GM19455 (cell line): ENCODE measurements around the gene LGALS1.
"Not testable (repeated sequence)": the region's sequence is repeated elsewhere in the genome, so short reads cannot be mapped to it uniquely, and the experiment has no call there.

Experiments
- ATAC-seq: cut with Tn5 transposase; IDR thresholded peaks from one replicate; pipeline ENCODE4 v1.9.1; 2021; ENCODE audit not compliant: unreplicated experiment

Gene LGALS1

DNA sequence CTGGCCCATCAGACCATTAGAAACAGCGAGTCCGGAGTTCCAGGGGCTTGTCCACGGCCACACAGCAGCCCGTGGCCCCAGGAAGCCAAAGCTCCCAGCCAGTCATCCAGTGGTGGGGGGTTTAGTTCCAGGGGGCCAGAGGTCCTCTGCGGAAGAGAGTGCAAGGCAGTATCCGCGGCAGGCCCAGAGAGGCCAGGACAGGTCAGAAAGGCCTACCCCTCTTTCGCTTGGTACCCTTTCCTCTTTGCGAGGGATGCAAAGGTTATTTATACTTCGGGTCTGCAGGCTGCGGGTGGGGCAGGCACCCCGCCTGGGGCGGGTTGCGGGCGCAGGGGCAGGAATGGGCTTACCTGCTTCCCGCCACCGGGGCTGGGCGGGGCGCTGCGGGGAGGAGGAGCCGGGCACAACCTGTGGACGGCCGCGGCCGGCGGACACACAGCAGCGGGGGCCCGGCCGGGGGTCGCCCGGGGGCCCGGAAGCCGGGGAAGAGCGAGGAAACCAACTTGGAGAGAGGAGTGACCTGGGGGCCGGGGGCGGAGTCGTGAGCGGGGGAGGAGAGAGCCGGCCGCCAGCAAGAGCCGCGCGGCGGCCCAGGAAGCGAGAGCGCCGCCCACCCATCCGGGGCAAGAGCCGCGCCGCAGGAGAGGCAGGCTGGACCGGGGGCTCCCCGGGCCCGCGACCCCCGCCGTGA, 36.2 kb upstream of the LGALS1 start, which contains the start of gene SH3BP1:
TSS of gene SH3BP1 (plus strand) at position 600 of the 691 bp plus-strand sequence. CDS start 119 bp downstream, outside the sequence.
- ATAC-seq, result no peak

DNA sequence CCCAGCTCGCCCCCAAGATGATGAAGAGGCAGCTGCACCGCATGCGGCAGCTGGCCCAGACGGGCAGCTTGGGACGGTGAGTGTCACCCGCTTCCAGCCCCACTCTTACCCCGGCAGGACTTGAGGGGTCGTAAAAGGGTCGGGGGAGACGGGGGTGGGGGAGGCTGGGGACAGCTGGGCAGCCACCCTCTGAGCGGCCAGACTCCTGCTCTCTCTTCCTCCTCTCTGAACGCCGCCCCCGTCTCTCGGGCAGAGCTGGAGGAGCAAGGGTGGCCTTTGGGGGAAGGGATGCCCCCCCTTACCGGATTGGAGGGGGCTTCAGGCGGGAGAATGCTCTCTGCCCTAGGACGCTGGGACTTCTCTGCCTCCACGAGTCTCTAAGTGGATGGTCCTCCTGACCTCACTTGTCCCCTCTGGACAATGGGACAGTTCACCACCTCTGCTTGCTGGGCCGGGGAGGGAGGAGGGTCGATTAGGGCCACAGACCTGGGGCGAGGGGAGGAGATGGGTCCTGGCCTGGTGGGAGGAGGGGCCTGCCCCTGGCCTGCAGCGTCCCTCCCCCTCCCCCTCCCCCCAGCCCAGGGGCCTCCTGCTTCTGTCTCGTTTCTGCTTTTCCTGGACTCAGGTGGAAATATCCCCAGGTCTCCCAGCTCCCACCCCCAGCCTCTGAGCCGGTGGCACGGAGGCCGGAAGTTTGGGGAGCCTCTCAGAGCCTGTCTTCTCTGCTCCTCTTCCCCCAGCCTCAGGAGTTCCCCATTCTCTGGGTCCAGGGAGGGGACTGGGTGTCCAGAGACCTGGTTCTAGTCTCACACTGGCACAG, 35.5 kb upstream of the LGALS1 start:
- no peak for ATAC-seq

DNA sequence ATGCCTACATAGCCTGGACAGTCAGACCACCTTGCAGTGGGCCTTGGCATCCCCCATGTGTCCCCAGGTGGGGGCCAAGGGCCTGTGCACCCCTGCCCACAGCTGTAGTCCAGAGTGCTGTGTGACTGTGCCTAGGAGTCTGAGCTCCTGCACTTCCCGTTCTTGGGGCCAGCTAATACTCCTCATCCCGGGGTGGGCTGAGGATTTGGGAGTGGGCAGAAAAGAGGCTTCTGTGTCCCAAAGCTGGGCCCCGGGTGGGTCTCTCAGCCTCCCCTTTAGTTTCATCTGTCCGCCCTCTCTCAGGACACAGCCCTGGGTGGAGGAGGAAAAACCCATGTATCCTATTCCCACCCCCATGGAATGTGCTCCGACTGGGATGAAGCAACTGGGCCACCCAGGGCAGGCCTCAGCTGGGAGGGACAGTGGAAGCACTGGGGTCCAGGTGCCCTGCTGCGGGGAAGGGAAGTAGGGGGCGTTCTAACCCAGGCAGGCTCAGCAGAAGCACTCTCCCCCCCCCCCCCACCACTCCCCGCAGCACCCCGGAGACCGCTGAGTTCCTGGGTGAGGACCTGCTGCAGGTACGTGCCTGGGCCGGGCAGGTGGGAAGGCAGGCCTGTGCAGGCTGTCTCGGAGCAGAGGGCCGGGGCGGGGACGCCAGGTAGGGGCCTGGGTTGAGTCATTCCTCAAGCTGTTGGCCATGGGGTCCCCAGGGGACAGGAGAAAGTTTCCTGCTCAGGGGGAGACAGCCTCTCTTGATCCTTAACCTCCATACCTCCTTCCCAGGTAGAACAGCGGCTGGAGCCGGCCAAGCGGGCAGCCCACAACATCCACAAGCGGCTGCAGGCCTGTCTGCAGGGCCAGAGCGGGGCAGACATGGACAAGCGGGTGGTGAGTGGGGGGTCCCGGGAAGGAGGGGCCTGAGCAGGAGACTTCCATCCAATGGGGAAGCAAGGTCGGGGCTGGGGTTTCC, 34.6 kb upstream of the LGALS1 start:
- ATAC-seq, result no peak

DNA sequence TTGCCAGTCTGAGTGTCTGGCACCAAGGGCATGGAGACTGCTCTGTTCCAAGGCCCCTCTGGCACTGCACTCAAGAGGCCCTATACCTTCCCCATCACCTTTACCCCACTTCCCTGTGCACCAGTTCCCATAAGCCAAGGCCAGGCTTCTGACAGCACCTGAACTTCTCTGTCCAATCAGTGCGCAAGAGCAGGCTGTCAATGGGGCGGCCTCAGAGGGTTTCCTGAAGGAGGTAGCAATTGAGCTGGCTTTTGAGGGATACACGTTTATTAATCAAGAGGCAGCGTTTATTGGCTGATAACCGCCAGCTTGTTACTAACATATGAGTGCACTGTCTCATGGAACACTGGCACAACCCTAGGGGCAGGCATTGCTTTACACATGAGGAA, 33.9 kb upstream of the LGALS1 start:
- no peak for ATAC-seq

DNA sequence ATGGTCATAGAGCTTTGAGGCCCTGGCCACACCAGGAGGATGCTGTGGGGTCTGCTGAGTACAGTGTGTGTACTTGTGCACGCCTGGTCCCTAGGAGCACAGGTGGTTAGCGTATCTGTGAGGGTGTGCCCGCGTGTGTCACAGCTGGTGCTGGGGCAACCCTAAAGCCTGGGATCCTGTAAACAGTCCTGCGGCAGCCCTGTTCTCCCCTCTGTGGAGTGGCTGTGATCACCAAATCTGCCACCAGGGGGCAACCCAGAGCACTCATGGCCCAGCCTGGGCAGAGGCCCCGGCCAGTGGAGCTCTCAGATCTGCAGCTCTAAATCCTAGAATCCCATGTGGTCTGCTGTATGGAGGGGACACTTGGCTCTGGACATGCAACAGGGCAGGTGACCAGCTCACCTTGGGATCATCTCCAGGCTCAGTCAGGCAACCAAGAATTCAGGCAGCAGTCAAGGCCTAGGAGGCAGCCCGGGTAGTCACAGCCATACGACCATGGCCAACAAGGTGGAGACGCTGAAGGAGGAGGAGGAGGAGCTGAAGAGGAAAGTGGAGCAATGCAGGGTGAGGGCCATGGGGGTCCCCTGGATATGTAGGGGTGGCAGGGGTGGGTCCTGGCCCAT, 32.1 kb upstream of the LGALS1 start:
- ATAC-seq, result no peak

DNA sequence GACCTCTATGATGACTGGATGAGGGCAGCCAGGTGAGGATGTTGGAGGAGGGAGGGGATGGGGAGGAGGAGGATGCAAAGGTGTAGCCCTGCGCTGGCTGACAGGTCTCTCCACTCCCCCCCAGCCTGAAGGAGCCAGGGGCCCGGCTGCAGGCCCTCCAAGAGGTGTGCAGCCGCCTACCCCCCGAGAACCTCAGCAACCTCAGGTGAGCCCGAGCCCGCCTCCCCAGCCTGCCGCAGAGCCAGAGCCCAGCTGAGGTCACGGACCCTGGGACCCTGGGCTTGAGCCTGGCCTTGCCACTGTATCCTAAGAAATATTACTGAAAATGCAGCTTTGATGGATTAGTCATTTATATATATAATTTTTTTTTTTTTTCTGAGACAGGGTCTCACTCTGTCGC, 28.1 kb upstream of the LGALS1 start:
- ATAC-seq, result no peak

DNA sequence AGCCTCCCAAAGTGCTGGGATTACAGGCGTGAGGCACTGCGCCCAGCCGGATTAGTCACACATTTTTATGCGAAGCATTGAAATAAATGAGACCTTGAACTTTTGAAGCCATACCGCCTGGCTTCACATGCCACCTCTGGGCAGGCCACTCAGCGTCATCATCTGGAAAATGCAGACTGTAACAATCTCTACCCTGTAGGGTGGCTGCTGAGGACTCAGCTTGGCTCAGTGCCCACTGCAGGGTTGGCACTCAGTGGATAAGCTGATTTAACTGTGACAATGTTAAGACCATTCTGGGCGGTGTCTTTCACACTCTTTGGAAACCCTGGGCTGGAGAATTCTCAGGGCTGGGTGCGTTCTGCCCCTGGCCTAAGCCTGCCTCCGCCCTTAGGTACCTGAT, 27.5 kb upstream of the LGALS1 start:
- no peak for ATAC-seq

DNA sequence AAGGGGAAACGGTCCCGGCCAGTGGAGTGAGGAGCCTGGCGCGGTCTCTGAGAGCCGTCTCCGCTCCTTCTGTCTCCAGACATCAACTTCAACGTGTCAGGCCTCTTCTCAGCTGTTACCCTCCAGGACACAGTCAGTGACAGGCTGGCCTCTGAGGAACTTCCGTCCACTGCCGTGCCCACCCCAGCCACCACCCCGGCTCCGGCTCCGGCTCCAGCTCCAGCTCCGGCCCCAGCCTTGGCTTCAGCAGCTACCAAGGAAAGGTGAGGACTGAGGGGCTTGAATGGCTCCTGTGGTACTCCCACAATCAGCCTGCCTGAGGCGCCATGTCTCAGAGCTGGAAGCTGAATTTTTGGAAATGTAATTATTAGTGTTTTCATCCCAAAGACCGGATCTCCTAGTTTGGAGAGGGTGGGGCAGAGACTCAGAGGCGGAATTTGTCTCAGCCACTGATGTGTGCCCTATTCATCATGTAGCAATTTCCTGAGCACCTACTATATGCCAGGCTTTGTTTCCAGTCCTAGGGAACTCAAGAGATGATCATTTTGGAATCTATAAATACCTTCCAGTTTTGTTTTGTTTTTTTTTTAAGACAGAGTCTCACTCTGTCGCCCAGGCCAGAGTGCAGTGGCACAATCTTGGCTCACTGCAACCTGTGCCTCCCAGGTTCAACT, 24.8 kb upstream of the LGALS1 start:
- ATAC-seq, result no peak

DNA sequence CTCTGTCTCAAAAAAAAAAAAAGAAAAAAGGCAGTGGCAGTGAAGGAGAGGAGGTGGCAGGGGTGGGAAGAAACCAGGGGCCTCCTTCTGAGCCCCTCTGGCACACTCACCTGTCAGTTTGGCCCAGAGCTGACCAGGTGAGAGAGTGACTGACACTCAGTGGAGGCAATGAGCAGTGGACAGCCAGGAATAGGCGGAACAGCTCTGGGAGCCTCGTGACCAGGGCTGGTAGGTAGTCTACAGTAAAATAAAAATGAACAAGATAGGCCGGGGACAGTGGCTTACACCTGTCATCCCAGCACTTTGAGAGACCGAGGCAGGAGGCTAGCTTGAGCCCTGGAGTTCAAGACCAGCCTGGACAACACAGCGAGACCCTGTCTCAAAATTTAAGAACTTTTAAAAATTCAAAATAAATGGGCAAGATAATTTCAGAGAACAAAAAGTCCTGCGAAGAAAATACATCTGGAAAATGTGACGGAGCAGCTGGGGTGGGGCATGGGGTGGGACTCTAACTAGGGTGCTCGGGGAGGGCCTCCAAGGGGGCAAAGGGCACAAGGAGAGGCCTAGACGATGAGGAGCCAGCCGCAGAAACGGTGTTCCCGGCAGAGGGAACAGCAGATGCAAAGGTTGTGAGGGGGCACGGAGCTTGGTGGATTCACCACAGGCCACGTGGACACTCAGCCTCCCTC, 20.7 kb upstream of the LGALS1 start:
- no peak for ATAC-seq

DNA sequence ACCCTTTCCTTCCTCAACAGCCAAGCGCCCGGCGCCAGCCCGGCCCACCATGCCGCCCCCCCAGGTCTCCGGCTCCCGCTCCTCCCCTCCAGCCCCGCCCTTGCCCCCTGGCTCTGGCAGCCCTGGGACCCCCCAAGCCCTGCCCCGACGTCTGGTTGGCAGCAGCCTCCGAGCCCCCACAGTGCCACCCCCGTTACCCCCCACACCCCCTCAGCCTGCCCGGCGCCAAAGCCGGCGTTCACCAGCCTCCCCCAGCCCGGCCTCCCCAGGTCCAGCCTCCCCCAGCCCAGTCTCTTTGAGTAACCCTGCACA, 20.2 kb upstream of the LGALS1 start:
- ATAC-seq, result no peak

DNA sequence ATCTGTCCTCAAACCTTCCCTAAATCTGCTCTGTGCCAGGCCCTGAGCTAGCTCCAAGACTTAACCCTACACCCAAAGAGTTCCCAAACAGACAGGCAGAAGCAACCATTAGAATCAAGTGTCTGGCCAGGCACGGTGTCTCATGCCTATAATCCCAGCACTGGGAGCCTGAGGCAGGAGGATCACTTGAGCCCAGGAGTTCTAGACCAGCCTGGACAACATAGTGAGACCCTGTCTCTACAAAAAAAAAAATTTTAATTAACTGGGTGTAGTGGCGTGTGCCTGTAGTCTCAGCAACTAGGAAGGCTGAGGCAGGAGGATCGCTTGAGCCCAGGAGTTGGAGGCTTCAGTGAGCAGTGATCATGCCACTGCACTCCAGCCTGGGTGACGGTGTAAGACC, 18.9 kb upstream of the LGALS1 start:
- ATAC-seq, result not testable (repeated sequence)

DNA sequence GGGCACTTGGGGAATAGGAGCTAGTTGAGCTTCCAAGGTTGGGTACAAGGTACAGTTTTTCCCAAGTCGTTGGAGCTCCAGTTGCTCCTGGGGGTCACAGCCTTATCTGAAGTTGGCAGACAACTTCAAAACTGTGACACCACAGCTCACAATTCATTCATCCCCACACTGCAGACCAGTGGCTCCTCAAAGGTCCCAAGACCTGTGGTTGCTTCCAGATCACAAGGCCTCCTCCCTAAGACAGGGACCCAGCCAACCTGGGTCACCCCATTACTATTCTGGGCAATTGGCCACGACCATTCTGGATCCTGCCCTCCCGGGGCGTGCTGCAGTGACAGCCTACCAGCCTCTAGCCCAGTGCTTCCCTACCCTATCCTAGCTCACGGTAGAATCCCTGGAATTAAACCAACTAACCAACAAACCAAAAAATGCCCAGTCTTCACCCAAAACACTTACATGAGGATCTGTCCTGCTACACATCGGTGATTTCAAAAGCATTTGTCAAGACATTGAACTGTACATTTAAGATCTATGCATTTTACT, 17.8 kb upstream of the LGALS1 start:
- ATAC-seq, result no peak

DNA sequence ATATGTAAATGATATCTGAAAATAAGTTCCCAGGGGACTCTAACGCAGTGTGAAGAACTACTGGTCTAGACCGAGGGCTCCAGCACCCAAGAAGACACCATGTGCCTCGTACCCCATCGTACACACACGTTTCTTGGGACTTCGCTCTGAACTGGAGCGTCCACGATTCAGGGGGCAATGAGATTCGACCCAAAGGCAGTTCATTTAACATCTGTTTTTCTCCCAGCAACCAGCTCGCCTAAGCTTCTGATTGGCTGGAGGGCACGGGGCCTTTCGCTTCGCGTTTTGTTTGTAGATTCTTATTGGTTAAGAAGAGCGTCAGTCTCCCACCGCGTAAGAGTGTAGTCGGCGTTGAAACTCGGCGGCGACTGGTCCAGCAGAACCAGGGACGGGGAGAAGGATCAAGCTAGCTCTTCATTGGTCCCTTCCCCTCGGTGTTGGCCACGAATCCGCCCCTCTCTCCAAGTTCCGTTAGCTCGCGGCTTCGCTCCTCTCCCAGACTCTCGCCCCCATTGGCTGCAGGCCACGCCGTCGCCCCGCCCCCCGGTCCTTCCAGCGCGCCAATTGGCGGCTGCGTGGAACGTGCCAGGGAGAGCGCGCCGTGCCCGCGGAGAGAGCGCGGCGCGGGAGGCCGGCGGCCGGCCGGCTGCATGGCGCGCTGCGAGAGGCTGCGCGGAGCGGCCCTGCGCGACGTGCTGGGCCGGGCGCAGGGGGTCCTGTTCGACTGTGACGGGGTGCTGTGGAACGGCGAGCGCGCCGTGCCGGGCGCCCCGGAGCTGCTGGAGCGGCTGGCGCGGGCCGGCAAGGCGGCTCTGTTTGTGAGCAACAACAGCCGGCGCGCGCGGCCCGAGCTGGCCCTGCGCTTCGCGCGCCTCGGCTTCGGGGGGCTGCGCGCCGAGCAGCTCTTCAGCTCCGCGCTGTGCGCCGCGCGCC, 17.0 kb upstream of the LGALS1 start, which contains the start of gene PDXP:
TSS of gene PDXP (plus strand) at position 591 of the 933 bp plus-strand sequence. CDS start at position 651, 60 bp downstream.
- peak; percentile 76 for ATAC-seq

DNA sequence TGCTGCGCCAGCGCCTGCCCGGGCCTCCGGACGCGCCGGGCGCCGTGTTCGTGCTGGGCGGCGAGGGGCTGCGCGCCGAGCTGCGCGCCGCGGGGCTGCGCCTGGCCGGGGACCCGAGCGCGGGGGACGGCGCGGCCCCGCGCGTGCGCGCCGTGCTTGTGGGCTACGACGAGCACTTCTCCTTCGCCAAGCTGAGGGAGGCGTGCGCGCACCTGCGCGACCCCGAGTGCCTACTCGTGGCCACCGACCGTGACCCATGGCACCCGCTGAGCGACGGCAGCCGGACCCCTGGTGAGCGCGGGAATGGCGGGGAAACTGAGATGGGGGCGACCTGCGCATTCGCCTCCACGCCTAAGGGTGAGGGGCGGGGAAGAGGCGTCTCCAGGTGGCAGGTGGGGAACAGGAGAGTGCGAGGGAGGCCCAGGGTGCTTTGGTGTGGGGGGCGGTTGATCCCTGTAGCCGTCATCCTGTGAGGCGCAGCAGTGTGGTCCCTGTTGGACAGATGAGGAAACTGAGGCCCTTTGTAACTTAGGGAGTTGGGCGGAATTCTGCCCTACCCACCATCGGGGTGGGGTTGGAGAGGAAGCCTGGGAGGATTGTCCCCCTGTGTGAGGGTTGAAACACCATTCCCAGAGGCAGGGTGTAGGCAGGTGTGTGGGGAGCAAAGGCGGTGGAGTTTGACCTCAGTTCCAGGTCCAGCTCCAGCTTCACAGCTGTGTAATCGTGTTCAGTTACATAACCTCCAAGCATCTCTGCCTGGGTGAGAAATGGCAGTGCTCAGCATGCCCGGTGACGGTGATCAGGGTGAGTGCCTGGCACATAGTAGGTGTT, 16.2 kb upstream of the LGALS1 start:
- peak; percentile 9 for ATAC-seq

DNA sequence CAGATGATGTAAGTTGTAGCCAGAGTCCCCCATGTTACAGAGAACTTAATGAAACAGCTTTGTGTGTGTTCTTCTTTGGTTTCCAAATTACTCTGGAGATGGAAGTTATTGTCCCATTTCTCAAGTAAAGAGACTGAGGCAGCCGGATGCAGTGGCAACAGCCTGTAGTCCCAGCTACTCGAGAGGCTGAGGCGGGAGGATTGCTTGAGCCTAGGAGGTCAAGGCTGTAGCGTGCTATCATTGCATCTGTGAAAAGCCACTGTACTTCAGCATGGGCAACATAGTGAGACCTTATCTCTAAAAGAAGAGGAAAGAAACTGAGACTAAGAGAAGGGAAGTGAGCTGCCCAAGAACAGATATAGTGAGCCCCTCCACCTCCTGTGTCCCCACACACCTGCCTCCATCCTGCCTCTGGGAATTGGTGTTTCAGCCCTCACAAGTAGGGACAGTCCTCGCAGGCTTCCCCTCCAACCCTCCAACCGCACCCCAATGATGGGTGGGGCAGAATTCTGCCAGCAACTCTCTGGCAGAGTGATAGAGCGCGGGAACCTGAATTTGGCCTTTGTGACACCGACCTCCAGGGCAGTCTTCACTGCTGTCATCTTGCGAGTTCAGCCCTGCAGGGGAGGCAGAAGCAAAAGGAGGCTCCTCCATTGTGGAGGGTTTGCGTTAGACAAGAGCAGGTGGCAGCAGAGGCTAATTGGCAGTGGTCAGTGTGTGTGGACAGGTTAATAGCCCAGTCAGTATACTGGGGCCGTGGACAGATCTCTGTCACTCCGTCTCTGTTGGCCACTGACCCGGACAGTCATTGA, 15.3 kb upstream of the LGALS1 start:
- no peak for ATAC-seq

DNA sequence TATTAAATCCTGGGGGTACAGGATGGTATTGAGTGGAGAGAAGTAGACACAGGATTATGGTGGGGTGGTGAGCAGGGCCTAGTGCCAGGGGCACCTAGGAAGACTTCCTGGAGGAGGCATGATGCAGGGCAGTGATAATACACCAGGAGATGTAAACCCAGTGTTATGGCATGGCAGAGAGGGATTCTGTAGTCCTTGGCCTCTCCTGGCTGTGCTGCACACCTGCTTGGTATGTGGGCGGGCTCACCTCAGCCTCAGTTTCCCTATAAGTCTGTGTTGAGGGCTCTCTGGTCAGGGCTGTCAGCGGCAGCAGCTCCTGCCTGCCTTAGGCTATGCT, 14.8 kb upstream of the LGALS1 start:
- no peak for ATAC-seq
